HG03520 (cell line): ENCODE measurements around the gene PCGF3.
A peak's percentile ranks its signal among the peaks of the same experiment; 100 is the strongest.
"Not testable (repeated sequence)": the region's sequence is repeated elsewhere in the genome, so short reads cannot be mapped to it uniquely, and the experiment has no call there.

ENCODE experiments used
- ATAC-seq: cut with Tn5 transposase; IDR thresholded peaks from one replicate; pipeline ENCODE4 v1.9.1; 2021; ENCODE audit warnings: mild to moderate bottlenecking, moderate library complexity; ENCODE audit not compliant: unreplicated experiment

PCGF3 gene

GRCh38 chr4:735583-735982, 30.0 kb downstream of the PCGF3 start:
- ATAC-seq = no peak

GRCh38 chr4:736561-736960, 30.9 kb downstream of the PCGF3 start:
- ATAC-seq = not testable (repeated sequence)

DNA sequence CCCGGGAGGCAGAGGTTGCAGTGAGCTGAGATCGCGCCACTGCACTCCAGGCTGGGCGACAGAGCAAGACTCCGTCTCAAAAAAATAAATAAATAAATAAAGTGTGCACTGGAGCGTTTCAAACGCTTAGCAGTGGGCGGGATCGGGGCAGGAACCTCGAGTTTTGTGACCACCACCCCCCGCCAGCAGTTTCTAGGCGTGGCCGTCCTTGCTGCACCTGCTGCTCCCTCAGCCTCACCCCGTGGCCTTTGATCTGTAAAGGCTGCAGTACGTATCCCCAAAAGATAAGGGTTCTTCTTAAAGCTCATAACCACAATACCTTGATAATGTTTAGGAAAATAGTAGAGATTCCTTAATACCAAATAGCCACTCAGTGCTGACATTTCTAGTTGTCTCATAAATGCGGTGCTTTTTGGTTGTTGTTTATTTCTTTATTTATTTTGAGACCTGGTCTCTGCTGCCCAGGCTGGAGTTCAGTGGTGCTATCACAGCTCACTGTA, 33.2 kb downstream of the PCGF3 start:
- ATAC-seq = no peak

DNA sequence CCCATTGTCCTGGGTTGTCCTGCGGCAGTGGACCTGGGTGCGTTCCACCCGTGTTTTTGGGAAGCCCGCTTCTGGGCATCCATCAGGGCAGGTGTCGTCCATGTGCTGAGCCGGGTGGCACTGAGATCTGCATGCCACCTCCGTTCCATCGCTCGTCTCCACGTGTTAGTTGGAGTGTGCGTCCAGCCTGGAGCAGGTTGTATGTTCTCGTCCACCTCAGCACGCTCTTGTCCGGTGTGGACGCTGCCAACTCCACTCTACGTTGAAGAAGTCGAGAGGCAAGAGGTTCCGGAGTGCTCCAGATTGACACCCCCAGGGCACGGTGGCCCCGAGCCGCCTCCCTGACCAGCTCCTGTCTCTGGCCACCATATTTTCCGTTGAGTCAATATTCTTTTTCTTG, 33.9 kb downstream of the PCGF3 start:
- ATAC-seq = no peak

GRCh38 chr4:740011-740410, 34.4 kb downstream of the PCGF3 start:
- ATAC-seq = no peak

DNA sequence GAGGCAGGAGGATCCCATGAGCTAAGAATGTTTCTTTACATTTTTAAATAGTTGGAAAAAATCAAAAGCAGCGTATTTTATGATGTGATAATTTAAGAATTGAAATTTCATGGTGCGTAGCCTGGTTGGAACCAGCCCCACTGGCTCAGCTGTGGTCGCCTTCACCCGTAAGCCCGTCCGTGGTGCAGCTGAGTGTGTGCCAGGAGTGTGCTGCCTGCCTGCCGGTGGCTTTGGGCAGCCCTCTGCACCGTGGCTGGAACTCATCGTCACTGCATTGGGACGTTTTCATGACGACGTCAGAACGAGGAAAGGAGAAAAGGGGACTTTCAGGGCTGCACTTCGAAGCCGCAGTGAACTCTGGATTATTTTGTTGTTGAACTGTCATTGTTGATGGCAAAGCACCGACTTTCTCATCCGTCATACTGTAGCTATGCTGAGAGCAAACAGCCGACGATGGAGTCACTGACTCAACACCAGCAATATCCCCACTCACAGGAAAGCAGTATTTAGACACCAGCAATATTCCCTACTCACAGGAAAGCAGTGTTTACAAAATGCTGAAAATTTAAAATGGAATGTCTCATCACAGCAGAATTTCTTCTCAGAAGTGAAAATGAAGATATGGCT, 35.1 kb downstream of the PCGF3 start:
- no peak for ATAC-seq

GRCh38 chr4:742096-742741, 36.6 kb downstream of the PCGF3 start:
- ATAC-seq = no peak

DNA sequence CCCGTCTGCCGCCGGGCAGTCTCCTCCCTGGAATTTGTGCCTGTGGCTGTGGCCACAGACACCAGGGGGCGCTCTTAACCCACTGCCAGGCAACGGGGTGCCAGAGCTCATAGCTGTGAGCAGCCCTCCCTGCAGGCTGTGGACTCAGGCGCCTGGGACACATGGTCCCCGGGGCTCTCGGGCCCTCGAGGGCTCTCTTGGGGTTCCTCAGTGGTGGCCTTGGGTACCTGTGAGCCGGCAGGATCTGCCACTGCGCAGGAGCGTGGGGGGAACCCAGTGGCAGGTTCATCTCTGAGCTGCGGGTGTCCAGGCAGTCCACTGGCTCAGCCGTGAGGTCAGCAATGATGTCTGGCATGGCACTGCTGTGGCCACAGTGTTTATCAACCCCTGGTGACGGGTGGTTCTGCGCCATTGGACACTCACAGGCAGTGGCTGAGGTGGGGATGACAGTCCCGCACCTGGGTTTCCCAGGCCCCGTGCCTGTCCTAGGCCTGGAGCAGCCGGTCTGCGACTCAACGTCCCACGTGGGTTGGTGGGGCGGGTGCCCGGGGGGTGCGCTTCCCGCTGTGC, 37.2 kb downstream of the PCGF3 start:
- peak; percentile 72 for ATAC-seq

- no peak for ATAC-seq
These were observed 38.0 kb downstream of the PCGF3 start for GRCh38 chr4:743463-744211.

- ATAC-seq = no peak
These were observed 38.7 kb downstream of the PCGF3 start for GRCh38 chr4:744212-744841.

DNA sequence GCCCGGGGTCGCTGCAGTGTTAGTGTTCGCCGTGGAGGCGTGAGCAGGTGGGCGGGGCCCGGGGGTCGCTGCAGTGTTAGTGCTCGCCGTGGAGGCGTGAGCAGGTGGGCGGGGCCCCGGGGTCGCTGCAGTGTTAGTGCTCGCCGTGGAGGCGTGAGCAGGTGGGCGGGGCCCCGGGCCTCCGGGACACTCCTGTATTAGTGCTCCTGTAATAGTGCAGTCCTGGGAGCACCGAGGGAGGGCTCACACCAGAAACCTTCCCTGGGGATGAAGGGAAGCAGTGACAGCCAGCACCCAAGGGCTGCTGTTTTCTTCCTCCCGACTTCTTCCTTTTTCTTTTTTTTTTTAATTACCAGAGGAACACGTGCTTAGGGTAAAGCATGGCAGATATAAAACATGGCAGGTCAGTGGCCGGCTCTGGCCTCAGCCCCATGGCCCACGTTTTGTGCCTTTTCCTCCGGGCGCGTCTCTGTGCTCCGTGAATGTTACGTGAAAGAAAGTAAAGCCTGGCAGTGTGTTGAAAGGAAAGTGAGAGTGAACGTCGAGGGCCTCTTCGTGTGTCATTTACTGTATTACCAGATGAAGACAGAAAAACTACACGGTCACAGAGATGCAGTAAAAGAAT, 42.0 kb downstream of the PCGF3 start:
- no peak for ATAC-seq

DNA sequence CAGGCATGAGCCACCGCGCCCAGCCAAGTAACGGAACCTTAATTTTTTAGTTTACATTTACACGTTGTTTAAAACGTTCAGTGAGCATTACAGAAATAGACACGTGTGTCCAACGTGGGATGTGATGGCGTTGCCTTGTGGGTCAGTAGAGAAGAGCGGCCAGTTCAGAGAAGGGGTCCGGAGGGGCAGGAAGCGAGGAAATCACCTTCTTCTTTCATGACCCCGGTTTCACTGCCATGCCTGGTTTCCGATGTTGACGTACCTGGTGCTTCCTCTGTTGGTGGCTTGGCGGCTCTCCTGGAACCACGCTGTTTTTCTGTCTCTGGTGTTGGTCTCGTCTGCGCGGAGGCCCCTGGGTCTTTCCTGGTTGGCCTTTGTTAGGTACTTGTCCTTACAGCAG, 42.8 kb downstream of the PCGF3 start:
- no peak for ATAC-seq

- ATAC-seq = no peak
These were observed 44.4 kb downstream of the PCGF3 start for GRCh38 chr4:749698-750666.

DNA sequence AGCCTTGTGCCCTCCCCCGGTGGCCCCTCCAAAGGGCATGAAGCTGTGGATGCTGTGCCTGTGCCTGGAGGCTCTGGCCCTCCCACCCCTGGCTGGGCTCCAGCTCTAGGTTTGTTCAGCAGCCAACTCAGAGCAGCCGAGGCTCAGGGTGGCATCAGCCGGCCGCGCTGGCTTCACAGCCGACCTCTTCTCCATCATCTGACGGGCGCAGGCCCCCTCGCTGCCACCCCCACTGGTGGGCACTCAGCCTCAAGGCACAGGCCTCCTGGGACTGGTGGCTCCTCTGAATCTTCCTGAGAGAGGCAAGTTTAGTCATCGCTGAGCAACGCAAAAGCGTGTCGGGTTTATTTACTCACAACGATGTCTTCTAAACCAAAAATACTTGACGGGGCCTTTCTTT, 46.0 kb downstream of the PCGF3 start:
- ATAC-seq = no peak

GRCh38 chr4:752196-752861, 46.7 kb downstream of the PCGF3 start:
- ATAC-seq = no peak

- not testable (repeated sequence) for ATAC-seq
These were observed 47.6 kb downstream of the PCGF3 start for GRCh38 chr4:753186-753585.

GRCh38 chr4:754221-755120, 48.8 kb downstream of the PCGF3 start:
- ATAC-seq = no peak

GRCh38 chr4:757111-757510, 51.5 kb downstream of the PCGF3 start:
- no peak for ATAC-seq
